Measurements from ENCODE around the gene ZSCAN30.
A peak's percentile ranks its signal among the peaks of the same experiment; 100 is the strongest.

The ZSCAN30 gene

DNA sequence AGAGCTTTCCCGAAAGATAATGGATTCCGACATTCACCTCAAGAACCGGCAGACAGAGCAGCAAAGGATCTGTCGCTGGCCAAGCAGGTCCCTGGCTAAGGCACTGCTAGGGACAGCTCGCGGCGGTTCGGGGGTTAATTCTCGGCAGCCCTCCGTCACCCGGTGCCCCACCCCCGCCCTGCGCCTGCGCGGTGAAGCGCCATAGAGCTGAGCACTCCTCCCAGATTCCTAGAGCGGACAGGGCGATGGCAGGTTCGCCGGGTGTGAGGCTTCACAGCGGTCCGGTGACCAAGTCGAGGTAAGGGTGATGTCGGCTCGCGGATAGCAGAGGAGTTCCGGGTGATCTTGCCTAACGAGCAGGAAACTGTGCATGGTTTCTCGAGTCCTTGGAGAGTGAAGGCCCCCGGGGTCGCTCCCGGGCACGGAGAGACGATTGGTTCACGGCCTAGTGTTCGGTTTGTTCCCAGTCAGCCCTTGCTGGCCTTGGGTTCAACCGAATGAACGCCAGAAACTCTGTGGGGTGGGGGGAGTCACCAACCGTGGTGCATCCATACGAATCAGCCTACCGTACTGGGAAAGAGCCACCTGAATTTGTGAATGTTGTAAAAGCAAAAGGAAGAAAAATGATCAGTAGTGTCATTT lies at the start of gene ZSCAN30:
Gene ZSCAN30 (minus strand): TSS at position 136 of the 642 bp plus-strand sequence. CDS start 25,877 bp downstream, outside the sequence.
- DNase-seq (ENCODE audit: low spot score), result peak; percentile 98

DNA sequence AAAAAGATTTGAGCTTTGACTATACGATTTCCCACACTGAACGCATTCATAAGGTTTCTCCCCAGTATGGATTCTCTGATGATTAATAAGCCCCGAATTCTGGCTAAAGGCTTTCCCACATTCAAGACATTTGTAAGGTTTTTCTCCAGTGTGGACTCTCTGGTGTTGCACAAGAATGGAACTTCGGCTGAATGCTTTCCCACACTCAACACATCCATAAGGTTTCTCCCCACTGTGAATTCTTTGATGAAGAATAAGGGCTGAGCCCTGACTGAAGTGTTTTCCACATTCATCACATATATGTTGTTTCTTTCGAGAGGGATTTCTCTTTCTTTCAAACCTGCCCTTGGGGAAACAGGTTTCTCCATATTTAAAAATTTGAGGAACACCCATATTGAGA lies 47.3 kb upstream of the ZSCAN30 start:
- no peak for DNase-seq (ENCODE audit: low spot score)

DNA sequence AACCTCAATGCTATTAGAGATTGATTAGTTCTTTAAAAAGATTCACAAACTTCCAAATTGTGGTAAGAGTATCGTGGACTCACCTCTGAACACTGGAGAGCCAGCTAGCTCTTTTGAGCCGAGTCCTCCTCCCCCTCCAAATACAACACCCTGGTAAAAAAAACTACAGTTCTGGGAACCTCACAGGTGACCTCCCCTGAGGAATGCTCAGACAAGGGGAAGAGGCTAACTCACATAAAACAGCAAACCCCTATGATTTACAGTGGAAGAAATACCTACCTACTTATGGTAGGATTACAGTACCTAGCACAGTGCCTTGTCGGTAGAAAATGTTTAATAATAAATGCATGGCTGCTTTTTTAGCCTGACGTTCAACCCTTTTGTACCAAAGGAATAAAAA lies 45.8 kb upstream of the ZSCAN30 start:
- no peak for DNase-seq (ENCODE audit: low spot score)

DNA sequence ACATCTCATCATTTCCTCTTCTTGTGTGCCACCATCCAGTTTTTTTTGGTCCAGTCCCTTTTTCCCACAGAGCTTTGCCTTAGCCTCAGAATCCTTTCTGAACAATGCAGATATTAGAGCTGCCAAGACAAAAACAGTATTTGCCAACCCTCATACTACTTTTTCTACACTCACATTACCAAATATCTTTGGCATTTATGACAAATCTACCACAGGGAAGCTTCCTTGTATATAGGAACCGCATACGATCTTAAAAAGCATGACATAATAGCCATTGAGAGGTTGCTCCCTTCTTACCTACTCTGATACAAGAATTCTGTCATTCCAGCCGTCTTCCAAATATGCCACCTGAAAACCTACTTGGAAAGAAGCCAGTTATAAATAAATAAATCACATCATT lies 44.8 kb upstream of the ZSCAN30 start:
- DNase-seq (ENCODE audit: low spot score), result no peak

DNA sequence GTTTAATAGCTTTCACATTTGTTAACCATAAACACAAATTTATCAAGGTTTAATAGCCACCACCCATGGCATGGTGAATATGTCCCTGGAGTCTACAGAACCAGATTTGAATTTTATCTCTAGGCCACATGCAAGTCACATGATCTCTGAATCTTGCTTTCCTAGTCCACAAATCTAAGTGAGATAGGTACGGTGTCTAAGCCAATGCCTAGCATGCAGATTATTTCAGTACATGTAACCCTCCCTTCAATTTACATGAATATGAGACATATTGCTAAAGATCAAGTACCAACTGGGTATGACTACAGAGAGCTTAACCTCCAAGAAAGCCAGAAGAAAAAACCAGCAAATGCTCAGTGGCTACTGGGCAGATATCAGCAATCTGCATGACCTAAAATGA lies 44.2 kb upstream of the ZSCAN30 start:
- DNase-seq (ENCODE audit: low spot score), result no peak

DNA sequence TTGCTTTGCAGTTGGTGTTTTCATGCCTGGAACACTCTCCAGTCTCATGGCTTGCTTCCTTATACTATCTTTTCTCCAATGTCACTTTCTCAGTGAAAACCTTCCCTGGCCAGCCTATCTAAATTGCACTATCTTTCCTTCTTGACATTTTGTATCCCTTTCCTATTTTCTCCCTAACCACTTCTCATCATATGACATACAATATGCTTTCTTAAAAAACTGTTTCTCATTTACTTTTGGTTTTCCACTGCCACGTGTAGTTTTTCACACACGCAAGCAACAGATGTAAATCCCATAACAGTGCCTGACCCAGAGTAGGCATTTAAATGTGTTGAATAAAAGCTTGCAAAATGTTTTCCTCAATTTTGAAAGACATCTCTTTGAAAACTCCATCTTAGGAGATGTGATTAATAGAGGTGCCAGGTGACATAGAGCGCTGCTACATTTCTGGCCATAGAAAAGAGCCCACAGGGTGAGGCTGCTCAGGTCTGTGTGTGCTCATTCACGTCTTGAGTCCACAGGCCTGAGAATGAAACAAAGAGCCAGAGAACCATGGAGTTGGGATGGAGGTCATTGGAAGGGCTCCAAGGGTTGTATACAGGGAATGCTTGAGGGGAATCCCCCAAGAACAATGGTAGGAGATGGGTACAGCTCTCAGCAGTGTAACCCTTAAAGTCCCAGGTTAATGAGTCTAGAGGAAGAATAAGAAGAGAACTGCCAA lies 41.5 kb upstream of the ZSCAN30 start:
- no peak for DNase-seq (ENCODE audit: low spot score)

DNA sequence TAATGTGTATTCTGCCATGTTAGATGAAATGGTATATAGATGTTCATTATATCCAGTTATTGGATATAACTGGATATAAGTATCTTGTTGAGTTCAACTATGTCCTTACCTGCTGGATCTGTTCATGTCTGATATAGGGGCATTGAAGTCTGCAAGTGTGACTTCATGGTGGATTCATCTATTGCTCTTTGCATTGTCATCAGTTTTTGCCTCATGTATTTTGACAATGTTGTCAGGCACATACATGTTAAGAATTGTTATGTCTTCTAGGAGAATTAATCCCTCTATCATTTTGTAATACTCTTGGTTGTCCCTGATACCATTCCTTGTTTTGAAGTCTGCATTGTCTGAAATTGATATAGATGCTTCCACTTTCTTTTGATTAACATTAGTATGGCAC lies 38.8 kb upstream of the ZSCAN30 start:
- DNase-seq (ENCODE audit: low spot score), result no peak

DNA sequence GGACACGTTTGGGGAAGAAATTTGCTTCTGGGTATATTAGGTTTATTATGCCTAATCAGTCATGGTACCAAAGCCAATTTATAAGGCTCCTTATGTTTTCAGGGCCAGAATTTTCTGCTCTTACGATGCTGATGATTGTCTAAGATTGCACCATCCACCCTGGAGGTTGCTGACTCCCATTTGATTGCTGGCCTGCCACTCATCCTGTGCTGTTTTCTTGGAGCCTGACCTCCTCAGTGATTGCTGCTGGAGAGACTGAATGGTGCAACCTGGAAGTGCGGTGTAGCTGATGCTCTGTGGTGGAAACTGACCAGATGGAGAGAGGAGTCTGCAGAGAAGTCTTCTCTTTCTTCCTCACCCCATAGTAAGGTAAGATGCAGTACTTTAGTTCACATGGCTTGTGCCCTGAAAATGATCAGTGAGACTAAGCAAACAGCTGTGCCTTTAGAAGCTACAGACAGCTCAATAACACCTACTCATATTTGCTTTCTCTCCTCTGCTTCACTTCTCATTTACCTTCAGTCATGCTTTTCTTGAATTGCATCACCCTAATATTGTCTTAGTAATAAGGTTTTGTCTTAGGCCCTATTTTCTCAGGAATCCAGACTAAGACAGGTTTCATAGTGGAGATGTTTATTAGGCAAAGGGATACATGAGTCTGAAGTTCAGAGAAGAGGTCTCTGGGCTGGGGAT lies 36.8 kb upstream of the ZSCAN30 start:
- DNase-seq (ENCODE audit: low spot score), result no peak

DNA sequence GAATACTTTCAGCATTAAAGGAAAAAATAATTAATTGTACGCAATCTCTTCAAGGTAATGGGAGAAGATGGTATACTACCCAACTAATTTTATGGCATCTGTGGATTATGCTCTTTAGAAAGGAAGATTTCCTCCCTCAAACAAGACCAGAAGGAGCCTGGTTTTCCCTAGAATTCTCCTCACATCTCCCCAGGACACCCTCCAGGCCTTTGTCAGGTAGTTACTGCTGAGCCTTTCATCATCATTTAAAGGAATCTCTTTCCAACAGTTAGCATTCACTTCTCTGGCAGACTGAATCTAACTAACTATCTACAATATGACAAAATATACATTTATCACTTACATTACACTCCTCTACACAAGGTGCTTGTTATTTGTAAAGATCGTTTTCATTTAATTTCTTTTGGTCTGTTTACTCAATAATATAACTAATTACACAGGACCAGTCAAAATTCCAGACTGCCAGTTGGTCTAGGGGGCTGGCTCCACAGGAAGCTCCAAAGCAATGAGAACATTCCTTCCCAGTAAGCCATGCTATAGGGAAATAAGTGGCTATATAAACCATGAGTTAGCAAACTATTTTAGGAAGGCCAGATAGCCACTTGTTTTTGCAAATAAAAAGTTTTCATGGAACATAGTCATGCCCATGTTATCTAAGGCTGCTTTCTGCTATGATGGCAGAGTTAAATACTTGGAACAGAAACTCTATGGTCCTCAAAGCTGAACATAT lies 35.1 kb upstream of the ZSCAN30 start:
- DNase-seq (ENCODE audit: low spot score), result no peak

DNA sequence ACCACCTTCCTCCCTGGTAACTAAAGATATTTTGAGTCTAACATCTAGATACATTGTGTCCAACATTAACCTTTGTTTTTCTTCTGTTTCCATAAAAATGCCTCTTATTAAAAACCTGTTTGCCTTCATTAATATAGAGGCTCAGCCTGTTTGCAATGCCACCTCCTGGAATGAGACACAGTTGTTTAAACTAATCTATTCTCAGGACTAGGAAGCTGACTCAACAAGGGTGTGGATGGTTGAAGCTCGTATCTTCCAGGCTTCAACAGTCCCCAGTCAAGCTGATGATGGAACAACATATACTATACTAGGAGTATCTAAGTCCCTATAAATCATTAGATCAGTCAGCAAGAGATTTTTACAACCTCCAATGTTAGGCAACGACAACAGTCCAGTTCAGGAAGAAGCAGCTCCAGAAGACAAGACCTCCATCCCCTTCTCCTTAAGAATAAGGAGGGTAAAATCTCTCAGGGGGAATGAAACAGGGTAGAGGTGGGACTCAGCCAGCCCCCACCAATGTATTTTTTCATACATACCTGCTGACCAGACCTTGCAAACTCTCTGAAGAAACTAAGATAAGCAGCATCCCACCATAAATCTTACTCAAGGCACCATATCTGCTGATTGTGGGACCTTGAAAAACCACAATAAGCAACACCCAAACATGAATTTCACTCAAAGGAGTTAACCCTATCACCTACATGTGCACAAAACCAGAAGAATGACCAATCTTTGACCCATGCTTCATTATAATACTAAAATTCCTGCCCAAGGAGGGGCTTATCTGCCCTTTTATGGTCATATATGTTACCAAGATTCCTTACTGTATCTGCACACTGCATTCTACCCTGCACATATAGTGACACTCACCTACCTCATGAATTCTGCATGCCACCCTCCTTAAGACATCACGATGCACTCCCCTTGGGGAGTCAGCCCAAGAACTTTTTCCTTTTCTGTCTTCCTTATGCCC lies 32.7 kb upstream of the ZSCAN30 start:
- DNase-seq (ENCODE audit: low spot score), result no peak

DNA sequence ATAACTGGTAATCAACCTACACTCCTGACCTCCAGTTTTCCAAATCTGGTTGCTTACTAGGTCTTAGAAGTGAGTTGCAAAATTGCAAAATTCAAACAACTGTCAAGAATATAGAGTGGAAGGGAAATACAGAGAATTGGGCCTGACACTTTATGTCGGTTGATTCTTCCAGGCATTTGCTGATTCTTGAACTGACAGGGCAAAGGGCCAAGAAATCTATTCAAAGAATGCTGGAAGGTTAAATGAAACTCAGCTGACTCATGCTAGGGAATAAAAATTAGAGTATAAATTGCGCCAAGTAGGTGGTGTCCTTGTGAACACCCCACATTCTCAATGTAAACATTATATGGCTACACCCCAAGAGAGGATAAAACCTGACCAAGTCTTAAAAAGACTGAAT lies 21.5 kb upstream of the ZSCAN30 start:
- no peak for DNase-seq (ENCODE audit: low spot score)

DNA sequence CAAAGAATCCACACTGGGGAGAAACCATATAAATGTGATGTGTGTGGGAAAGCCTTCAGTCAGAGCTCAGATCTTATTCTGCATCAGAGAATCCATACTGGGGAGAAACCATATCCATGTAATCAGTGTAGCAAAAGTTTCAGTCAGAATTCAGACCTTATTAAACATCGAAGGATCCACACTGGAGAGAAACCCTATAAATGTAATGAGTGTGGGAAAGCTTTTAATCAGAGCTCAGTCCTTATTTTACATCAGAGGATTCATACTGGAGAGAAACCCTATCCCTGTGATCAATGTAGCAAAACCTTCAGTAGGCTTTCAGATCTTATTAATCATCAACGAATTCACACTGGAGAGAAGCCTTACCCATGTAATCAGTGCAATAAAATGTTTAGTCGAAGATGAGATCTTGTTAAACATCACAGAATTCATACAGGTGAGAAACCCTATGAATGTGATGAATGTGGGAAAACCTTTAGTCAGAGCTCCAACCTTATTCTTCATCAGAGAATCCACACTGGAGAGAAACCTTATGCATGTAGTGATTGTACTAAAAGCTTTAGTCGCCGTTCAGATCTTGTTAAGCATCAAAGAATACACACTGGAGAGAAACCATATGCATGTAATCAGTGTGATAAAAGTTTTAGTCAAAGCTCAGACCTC lies 16.7 kb upstream of the ZSCAN30 start:
- no peak for DNase-seq (ENCODE audit: low spot score)

DNA sequence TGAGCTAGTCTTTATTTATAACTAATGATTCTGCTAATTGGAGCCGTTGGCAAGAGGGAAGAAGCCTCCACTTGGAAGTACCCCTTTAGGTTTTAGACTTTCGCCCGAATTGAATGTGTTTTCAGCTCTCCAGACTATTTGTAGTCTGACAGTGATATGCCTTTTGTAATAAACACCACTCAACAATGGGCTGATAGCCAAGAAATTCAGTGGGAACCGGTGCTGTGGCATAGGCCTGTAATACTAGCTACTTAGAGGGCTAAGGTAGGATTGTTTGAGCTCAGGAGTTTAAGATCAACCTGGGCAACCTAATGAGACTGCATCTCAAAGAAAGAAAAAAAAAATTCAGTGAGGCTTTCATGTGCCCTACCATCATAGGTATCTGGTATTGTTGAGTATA lies 13.6 kb upstream of the ZSCAN30 start:
- DNase-seq (ENCODE audit: low spot score), result no peak

DNA sequence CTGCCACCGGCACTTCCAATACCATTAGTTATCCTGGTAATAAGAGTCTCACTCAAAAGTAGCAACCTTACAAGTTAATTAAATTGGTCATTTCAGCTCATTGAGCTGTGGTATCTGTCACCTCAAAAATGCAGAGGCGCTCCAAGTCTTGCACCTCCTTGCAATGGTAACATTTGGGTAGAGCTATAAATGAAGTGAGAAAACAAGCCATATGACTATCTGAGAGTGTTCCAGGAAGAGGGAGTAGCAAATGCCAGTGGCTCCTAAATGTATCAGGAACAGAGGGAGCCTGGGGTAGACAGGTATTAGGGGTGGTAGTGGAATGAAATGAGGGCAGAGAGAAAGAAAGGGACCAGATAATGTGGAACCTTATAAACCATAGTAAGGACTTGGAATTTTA lies 6.0 kb upstream of the ZSCAN30 start:
- no peak for DNase-seq (ENCODE audit: low spot score)

DNA sequence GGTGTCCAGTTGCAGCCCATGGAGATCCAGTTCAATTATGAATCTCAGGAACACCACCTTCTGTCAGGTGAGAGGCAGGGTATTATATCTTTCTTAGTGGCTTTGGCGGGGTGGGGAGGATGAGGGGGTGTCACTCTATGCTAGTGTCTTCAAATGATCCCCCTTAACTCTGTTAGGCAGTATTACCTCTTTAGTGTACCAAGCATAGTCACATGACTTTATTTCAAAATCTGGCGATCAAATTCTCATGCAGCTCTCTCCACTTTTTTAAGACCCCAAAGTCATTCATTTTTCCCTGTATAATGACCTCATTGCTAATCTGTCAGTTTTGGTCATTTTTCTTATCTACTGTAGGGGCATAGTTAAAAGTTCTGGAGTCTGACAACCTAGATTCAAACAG lies 1.1 kb upstream of the ZSCAN30 start:
- DNase-seq (ENCODE audit: low spot score), result no peak

DNA sequence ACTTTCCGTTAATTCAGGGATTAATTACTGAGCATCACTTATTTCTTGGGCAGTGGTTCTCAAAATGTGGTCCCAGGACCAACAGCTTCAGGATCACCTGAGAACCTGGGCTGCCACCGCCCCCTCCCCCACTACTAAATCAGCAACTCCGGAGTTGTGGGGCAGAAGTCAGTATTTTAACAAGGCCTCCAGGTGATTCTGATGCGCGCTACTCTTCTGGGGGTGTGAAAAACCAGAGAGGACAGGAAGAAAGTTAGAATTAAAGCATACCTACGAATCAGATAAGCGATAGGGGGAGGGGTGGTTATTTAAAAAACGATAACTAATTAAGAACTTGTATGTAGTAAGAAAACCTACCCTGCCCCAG lies 319 bp downstream of the ZSCAN30 start:
- no peak for DNase-seq (ENCODE audit: low spot score)

DNA sequence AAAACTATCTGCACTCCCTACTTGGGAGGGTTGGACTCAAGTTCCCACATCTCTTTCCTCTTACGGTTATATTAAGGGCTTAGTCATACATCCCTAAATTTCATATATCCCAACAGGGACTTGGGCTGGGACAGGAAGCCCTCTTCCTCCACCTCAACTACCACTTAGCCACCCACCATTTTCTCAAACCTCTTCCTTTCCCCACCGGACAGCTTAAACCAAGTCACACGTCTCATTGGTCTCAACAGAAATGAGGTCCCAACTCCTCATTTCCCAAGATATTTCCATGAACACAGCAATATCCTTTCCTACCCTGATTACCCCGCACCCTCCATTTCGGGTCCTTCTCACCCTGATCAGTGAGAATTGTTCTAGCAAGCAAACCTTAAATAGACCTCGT lies 736 bp downstream of the ZSCAN30 start:
- DNase-seq (ENCODE audit: low spot score), result no peak

DNA sequence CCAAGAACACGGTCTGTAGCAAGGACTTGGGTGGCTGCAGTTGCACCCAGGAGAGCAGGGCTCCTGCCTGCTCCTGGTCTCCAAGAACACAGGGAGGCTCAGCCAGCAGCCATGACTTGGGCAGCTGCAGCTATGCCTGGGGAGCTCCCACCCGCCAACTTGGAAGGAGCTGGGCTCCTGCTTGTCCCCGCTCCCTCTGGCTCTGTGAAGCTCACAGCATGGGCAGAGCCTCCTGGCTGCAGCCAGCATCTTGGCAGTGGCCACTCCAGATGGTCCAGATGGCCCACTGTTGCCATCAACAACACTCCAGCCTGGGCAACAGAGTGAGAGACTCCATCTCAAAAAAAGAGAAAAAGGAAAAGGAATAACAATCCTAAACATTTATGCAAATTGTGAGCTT lies 5.2 kb downstream of the ZSCAN30 start:
- no peak for DNase-seq (ENCODE audit: low spot score)

DNA sequence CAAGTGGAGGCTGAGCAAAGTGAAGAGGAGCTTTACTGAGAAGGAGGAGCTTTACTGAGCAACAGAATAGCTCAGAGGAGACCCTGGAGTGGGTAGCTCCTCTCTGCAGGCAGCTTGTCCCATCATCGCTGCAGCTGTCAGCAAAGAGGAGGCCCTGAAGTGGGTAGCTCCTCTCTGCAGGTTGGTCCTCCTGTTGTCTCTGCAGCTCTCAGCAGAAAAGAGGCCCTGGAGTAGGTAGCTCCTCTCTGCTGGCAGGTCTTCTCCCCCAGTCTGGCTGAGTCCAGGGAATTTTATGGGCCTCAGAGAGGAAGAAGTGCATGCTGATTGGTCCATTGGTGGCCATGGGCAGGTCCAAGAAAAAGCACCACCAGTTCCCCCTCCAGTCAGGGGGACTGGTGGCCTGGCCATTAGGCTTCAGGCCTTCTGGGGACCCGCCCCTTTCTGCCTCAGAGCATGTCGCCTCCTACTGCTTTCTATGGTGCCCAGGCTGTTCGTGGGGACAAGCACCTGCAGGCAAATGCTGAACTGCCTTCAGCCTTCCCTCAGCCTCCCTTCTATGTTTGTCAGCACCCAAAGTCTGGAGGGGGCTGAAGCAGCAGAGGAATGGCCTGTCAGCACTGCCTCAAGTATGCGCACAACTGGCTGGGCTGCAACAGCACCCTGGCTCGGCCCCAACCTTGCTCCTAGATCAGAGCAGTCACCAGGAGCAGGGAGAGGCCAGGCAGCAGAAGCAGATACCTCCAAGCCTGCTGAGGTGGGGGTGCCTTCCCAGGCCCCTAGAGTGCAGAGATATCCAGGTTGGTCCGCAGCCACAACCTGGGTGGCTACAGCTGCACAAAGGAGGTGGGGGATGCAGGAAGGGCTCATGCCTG lies 5.9 kb downstream of the ZSCAN30 start:
- no peak for DNase-seq (ENCODE audit: low spot score)

DNA sequence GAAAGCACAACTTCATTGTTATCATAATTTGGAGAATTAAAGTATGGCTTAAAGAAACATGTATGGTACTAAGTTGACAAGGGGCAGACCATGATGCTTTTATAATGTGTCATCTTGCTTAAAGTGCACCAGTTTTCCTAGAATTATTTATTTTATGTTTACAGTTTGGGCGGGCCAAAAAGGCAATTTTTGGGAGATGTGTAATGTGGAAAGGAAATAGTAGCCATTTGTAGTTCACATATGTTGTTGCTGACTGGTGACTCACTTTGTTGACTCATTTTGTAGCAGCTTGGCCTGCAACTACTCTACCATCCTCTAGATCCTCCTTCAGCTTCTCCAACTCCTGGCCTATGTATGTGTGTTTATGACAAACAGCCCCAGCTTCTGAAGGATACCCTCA lies 7.7 kb downstream of the ZSCAN30 start:
- DNase-seq (ENCODE audit: low spot score), result no peak
